Measurements from ENCODE around the gene NEURL3. TPM values are rescaled to one million over a fixed set of nuclear protein-coding genes. Genes with fewer than 3 reads are reported as not detected.
A peak's percentile ranks its signal among the peaks of the same experiment; 100 is the strongest.
"Not testable (repeated sequence)": the region's sequence is repeated elsewhere in the genome, so short reads cannot be mapped to it uniquely, and the experiment has no call there.

Gene NEURL3
- total RNA-seq, 1 donor from 2014 or later, result not detected

GRCh38 chr2:96464061-96464460 lies 41.1 kb downstream of the NEURL3 start:
- TF ChIP-seq, protein P1, sequence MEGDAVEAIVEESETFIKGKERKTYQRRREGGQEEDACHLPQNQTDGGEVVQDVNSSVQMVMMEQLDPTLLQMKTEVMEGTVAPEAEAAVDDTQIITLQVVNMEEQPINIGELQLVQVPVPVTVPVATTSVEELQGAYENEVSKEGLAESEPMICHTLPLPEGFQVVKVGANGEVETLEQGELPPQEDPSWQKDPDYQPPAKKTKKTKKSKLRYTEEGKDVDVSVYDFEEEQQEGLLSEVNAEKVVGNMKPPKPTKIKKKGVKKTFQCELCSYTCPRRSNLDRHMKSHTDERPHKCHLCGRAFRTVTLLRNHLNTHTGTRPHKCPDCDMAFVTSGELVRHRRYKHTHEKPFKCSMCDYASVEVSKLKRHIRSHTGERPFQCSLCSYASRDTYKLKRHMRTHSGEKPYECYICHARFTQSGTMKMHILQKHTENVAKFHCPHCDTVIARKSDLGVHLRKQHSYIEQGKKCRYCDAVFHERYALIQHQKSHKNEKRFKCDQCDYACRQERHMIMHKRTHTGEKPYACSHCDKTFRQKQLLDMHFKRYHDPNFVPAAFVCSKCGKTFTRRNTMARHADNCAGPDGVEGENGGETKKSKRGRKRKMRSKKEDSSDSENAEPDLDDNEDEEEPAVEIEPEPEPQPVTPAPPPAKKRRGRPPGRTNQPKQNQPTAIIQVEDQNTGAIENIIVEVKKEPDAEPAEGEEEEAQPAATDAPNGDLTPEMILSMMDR (IDR thresholded peaks at IDR 0.05; ENCODE audit: borderline replicate concordance), result no peak
- no peaks in the 10 kb centered on the region for H3K4me1 ChIP-seq
- DNase-seq, result no peak
- H3K9me3 ChIP-seq (replicated peaks), result peaks cover 15% of the 10 kb centered on the region
- no peaks in the 10 kb centered on the region for H3K36me3 ChIP-seq
- no peaks in the 10 kb centered on the region for H3K27me3 ChIP-seq (ENCODE audit: low read depth)
- no peak overlapping the region for H3K27ac ChIP-seq (replicated peaks)
- intact Hi-C loops (cut with micrococcal nuclease), result no loop called here
- no peak overlapping the region for H3K4me3 ChIP-seq

GRCh38 chr2:96463119-96463518 lies 42.0 kb downstream of the NEURL3 start:
- intact Hi-C loops (cut with micrococcal nuclease), result no loop called here
- Histone ChIP-seq H3K4me3 (no peak overlapping the region), H3K27ac (replicated peaks) (no peak overlapping the region), H3K27me3 (ENCODE audit: low read depth) (no peaks in the 10 kb centered on the region), H3K36me3 (no peaks in the 10 kb centered on the region), H3K9me3 (replicated peaks) (peaks cover 24% of the 10 kb centered on the region), H3K4me1 (no peaks in the 10 kb centered on the region)
- no peak for DNase-seq
- TF ChIP-seq, protein P1 (IDR thresholded peaks at IDR 0.05; ENCODE audit: borderline replicate concordance), result no peak

DNA sequence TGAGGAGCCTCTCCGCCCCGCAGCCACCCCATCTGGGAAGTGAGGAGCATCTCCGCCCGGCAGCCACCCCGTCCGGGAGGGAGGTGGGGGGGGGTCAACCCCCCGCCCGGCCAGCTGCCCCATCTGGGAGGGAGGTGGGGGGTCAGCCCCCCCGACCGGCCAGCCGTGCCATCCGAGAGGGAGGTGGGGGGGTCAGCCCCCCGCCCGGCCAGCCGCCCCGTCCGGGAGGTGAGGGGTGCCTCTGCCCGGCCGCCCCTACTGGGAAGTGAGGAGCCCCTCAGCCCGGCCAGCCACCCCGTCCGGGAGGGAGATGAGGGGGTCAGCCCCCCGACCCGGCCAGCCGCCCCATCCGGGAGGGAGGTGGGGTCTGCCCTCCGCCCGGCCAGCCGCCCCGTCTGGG lies 43.5 kb downstream of the NEURL3 start:
- H3K9me3 ChIP-seq (replicated peaks), result peaks cover 31% of the 10 kb centered on the region
- intact Hi-C loops (cut with micrococcal nuclease); DNase-seq; H3K36me3 ChIP-seq; H3K4me3 ChIP-seq; H3K4me1 ChIP-seq; H3K27ac ChIP-seq (replicated peaks); H3K27me3 ChIP-seq (ENCODE audit: low read depth): not testable (repeated sequence)

GRCh38 chr2:96452053-96452452 lies 53.1 kb downstream of the NEURL3 start:
- Histone ChIP-seq H3K27me3 (ENCODE audit: low read depth) (no peaks in the 10 kb centered on the region), H3K27ac (replicated peaks) (no peak overlapping the region), H3K4me1 (peaks cover 12% of the 10 kb centered on the region), H3K9me3 (replicated peaks) (no peaks in the 10 kb centered on the region), H3K36me3 (no peaks in the 10 kb centered on the region), H3K4me3 (no peak overlapping the region)
- no peak for DNase-seq
- intact Hi-C loops (cut with micrococcal nuclease), result no loop called here
- TF ChIP-seq, protein P1 (IDR thresholded peaks at IDR 0.05; ENCODE audit: borderline replicate concordance), result no peak

DNA sequence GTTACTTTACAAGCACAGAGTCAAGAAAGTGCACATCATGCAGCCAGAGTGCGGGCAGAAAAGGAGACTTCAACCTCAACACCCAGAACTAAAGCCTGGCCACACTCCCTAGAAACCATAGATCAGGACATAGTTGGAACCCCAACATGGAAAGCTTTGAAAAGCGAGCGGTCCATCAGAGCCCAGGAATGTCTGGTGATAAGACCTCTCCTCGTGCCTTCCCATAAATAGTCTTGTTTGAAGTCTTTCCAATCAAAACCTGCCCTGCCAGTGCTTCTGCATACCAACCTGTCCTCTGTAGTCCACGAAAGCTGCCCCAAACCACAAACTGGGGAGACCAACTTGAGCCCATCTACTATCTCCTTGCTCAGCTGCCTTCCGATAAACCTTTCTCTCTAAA lies 55.5 kb downstream of the NEURL3 start:
- peaks cover 12% of the 10 kb centered on the region for H3K4me1 ChIP-seq
- intact Hi-C loops (cut with micrococcal nuclease), result no loop called here
- no peak overlapping the region for H3K4me3 ChIP-seq
- H3K27me3 ChIP-seq (ENCODE audit: low read depth), result no peaks in the 10 kb centered on the region
- DNase-seq, result no peak
- H3K36me3 ChIP-seq, result no peaks in the 10 kb centered on the region
- H3K9me3 ChIP-seq (replicated peaks), result no peaks in the 10 kb centered on the region
- H3K27ac ChIP-seq (replicated peaks), result peak overlapping the region; percentile 33
- TF ChIP-seq, protein P1 (IDR thresholded peaks at IDR 0.05; ENCODE audit: borderline replicate concordance), result no peak

DNA sequence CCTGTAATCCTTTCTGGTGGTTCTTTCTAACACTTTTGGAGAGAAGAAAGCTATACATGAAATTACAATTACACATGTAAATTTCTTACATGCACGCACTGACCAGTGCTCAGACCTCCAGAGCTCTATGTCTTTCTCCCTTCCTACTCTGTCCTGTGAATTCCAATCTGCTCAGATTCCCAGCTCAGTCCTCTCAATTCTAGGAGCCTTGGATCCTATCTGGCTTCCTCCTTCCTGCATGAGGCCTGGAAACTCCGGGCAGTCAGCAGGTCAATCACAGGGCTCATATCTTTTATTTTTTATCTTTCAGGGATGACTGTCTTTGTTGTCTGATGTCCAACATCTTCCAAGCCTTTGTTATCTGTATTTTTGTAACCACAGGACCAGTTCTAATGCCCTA lies 56.0 kb downstream of the NEURL3 start:
- H3K9me3 ChIP-seq (replicated peaks), result no peaks in the 10 kb centered on the region

More for the DNA sequence above, 56.0 kb downstream of the NEURL3 start:
- no peaks in the 10 kb centered on the region for H3K27me3 ChIP-seq (ENCODE audit: low read depth)
- intact Hi-C loops (cut with micrococcal nuclease), result no loop called here
- peaks cover 12% of the 10 kb centered on the region for H3K4me1 ChIP-seq
- H3K36me3 ChIP-seq, result no peaks in the 10 kb centered on the region
- no peak overlapping the region for H3K4me3 ChIP-seq
- TF ChIP-seq, protein P1 (IDR thresholded peaks at IDR 0.05; ENCODE audit: borderline replicate concordance), result no peak
- DNase-seq, result no peak
- peak overlapping the region; percentile 33 for H3K27ac ChIP-seq (replicated peaks)
